GM12878 (cell line): ENCODE data around the gene CLSTN2. TPM values are rescaled to one million over a fixed set of nuclear protein-coding genes. Genes with fewer than 3 reads are reported as not detected.

Experiments used
- ATAC-seq: fragments of 200-7000 bp; cut with Tn5 transposase; 3 replicates; pipeline ENCODE4 v1.9.1; 2020; ENCODE audit warnings: mild to moderate bottlenecking, moderate library complexity
- BruUV-seq: library from RNA; stranded (reverse); fragments of 400-500 nt; replicated peaks from 2 replicates; lab custom pipeline; 2021; lab: Mats Ljungman, UMichigan
- CTCF ChIA-PET: fragments of 300-600 bp; sonication (Branson Sonifier 250); formaldehyde crosslinking; extraction: SDS; loops from one replicate; lab custom pipeline; 2021; ENCODE audit warnings: inconsistent platforms; lab: Yijun Ruan, JAX
- POLR2A ChIA-PET: fragments of 350-600 bp; formaldehyde crosslinking; extraction: SDS; loops from one replicate; lab custom pipeline; 2021; ENCODE audit warnings: inconsistent platforms; lab: Charles Lee
- RAD21 ChIA-PET: fragments of 300-600 bp; sonication (Branson Sonifier 250); formaldehyde crosslinking; loops from one replicate; lab custom pipeline; 2023; ENCODE audit warnings: antibody characterized with exemption; ENCODE audit not compliant: unreplicated experiment; lab: Charles Lee
- SMC1A ChIA-PET: fragments of 300-600 bp; sonication (Branson Sonifier 250); formaldehyde crosslinking; loops from one replicate; lab custom pipeline; 2023; ENCODE audit not compliant: unreplicated experiment, uncharacterized antibody; lab: Charles Lee
- DNase-seq: peaks from one replicate; pipeline ENCODE4 v3.0.0-alpha.2; 2011; ENCODE audit warnings: low read depth, low spot score
- FAIRE-seq: peaks from 3 replicates; lab custom pipeline; 2011; peaks lifted over from hg19 to GRCh38; lab: Jason Lieb, UNC
- H2AFZ ChIP-seq: 2 replicates; pipeline ENCODE4 v1.6.0; 2011; ENCODE audit warnings: low read depth, low read length, control low read depth; ENCODE audit not compliant: control insufficient read depth
- H3K27ac ChIP-seq: 2 replicates; pipeline ENCODE4 v1.5.1; 2011; ENCODE audit warnings: control low read depth; ENCODE audit not compliant: control insufficient read depth, insufficient read depth
- H3K27me3 ChIP-seq, 2 experiments: replicated peaks in 1 of 2; 2 replicates each; pipeline versions ENCODE4 v1.6.0 to v1.6.1; 2011; ENCODE audit warnings: low read length in 1 of 2; ENCODE audit not compliant: control insufficient read depth in 2 of 2, insufficient read depth in 2 of 2
- H3K36me3 ChIP-seq, 2 experiments: 2 replicates each; pipeline ENCODE4 v1.5.1; 2011; ENCODE audit warnings: low read length in 1 of 2; ENCODE audit not compliant: control insufficient read depth in 2 of 2, insufficient read depth in 2 of 2
- H3K4me1 ChIP-seq: 2 replicates; pipeline ENCODE4 v1.6.1; 2011; ENCODE audit warnings: mild to moderate bottlenecking, low read length, moderate library complexity, mixed read lengths; ENCODE audit not compliant: control insufficient read depth, insufficient read depth
- H3K4me2 ChIP-seq: 2 replicates; pipeline ENCODE4 v1.6.0; 2011; ENCODE audit warnings: control low read depth; ENCODE audit not compliant: control insufficient read depth, insufficient read depth
- H3K4me3 ChIP-seq: fragments of 200-600 bp; sonication (generic); 2 replicates; pipeline ENCODE4 v1.5.1; 2016
- H3K79me2 ChIP-seq: 2 replicates; pipeline ENCODE4 v1.6.0; 2011; ENCODE audit warnings: low read length; ENCODE audit not compliant: control insufficient read depth, insufficient read depth
- H3K9ac ChIP-seq: 2 replicates; pipeline ENCODE4 v1.8.0; 2011; ENCODE audit warnings: low read length, control low read depth, mixed read lengths; ENCODE audit not compliant: control insufficient read depth, insufficient read depth
- H3K9me3 ChIP-seq: replicated peaks from 3 replicates; pipeline ENCODE4 v1.5.1; 2011; ENCODE audit warnings: mild to moderate bottlenecking, low read length; ENCODE audit not compliant: control insufficient read depth, insufficient read depth
- H4K20me1 ChIP-seq: 2 replicates; pipeline ENCODE4 v1.6.0; 2011; ENCODE audit not compliant: control insufficient read depth, insufficient read depth
- BMI1 ChIP-seq: fragments of 450-650 bp; IDR thresholded peaks from 2 replicates; pipeline ENCODE4 v1.6.1; 2016; ENCODE audit warnings: mild to moderate bottlenecking, moderate library complexity, borderline replicate concordance
- CHD4 ChIP-seq: fragments of 200-600 bp; sonication (generic); IDR thresholded peaks from 2 replicates; pipeline ENCODE4 v1.6.1; 2016; ENCODE audit warnings: mild to moderate bottlenecking
- CREB1 ChIP-seq: IDR thresholded peaks from 2 replicates; pipeline ENCODE4 v1.6.1; 2012; ENCODE audit warnings: low read depth, mild to moderate bottlenecking, inconsistent platforms
- E4F1 ChIP-seq: fragments of 450-650 bp; IDR thresholded peaks from 2 replicates; pipeline ENCODE4 v1.6.1; 2018; ENCODE audit warnings: borderline replicate concordance, mild to moderate bottlenecking; ENCODE audit not compliant: partially characterized antibody
- HDAC2 ChIP-seq: fragments of 200-600 bp; sonication (generic); IDR thresholded peaks from 2 replicates; pipeline ENCODE4 v1.6.1; 2017
- HDAC6 ChIP-seq: fragments of 200-600 bp; sonication (generic); IDR thresholded peaks from one replicate; pipeline ENCODE4 v1.8.0; 2017; ENCODE audit warnings: antibody characterized with exemption; ENCODE audit not compliant: unreplicated experiment
- HDGF ChIP-seq: fragments of 450-650 bp; IDR thresholded peaks from 2 replicates; pipeline ENCODE4 v1.6.1; 2016; ENCODE audit warnings: antibody characterized with exemption
- MTA3 ChIP-seq: IDR thresholded peaks from 2 replicates; pipeline ENCODE4 v1.6.1; 2012; ENCODE audit warnings: low read length, inconsistent platforms, borderline replicate concordance
- PML ChIP-seq: IDR thresholded peaks from 2 replicates; pipeline ENCODE4 v1.6.1; 2012; ENCODE audit warnings: low read length, inconsistent platforms
- SUPT20H ChIP-seq: IDR thresholded peaks from 2 replicates; pipeline ENCODE4 v1.6.1; 2011; ENCODE audit warnings: low read depth, mild to moderate bottlenecking, low read length, moderate library complexity, borderline replicate concordance; ENCODE audit not compliant: control insufficient read depth
- TCF12 ChIP-seq: IDR thresholded peaks from 2 replicates; pipeline ENCODE4 v1.6.1; 2011; ENCODE audit warnings: low read depth, mild to moderate bottlenecking, low read length
- YBX1 ChIP-seq: fragments of 450-650 bp; IDR thresholded peaks from 2 replicates; pipeline ENCODE4 v1.6.1; 2016; ENCODE audit warnings: antibody characterized with exemption
- WGBS: methylation state at CpG from one replicate; pipeline ENCODE4 v1.1.6; 2016; ENCODE audit warnings: low lambda C conversion rate; ENCODE audit not compliant: insufficient replicate concordance, insufficient coverage; ENCODE audit errors: missing lambda C conversion rate; 5-methylcytosine and 5-hydroxymethylcytosine counted together
- in situ Hi-C: fragments of 300-500 bp; cut with MboI; formaldehyde crosslinking; loops from 9 replicates; pipeline ENCODE4 v1.14.3; 2018; ENCODE audit warnings: mixed read lengths
- intact Hi-C: fragments of 100-400 bp; cut with micrococcal nuclease; formaldehyde crosslinking; loops from one replicate; pipeline ENCODE4 v1.14.2; 2022; ENCODE audit not compliant: unreplicated experiment
- polyA plus RNA-seq, 11 experiments: library from polyadenylated mRNA; depleted of rRNA in 4 of 11; unstranded in 6 of 11; stranded (reverse) in 5 of 11; fragments of >200 nt; fragmentation: Nextera tagmentation in 4 of 11; fragmentation: Illumina TruSeq in 1 of 11; extraction: Ambion mirVana in 4 of 11; extraction: Trizol in 1 of 11; gene quantifications; 1 replicate in 1 of 11; 2 replicates in 10 of 11; pipeline versions ENCODE4 v1.2.1 to v1.2.3, GENCODE V29; 2011 to 2016; ENCODE audit warnings: inconsistent platforms in 2 of 11, missing spikeins in 2 of 11, low read depth in 1 of 11
- total RNA-seq, 4 experiments: library from RNA; depleted of rRNA in 3 of 4; stranded (reverse); fragments of >200 nt in 3 of 4; fragmentation: Illumina TruSeq in 1 of 4; extraction: Trizol in 1 of 4; gene quantifications; 2 replicates each; pipeline versions ENCODE4 v1.2.1 to v1.2.3, GENCODE V29; 2013 to 2021

CLSTN2 gene
- total and polyA plus RNA-seq, 10 of the 15 experiments (the other 5 are each of a cell fraction or from before 2014, with no cell fraction given), result under 0.01 to 0.10 (median under 0.01) TPM; not detected in 5

GRCh38 chr3:139975594-139976365 is 40.8 kb downstream of the CLSTN2 start:
- no peak for ATAC-seq
- WGBS, result 7% methylated on average over 5 of the region's 5 CpGs
- Histone ChIP-seq H3K79me2 (no peaks in the 10 kb centered on the region), H3K4me2 (no peak overlapping the region), H3K9ac (no peak overlapping the region), H3K27ac (no peak overlapping the region), H3K36me3 (no peaks in the 10 kb centered on the region), H3K9me3 (no peaks in the 10 kb centered on the region), H4K20me1 (no peaks in the 10 kb centered on the region), H2AFZ (no peak overlapping the region), H3K4me3 (no peak overlapping the region), H3K27me3 (no peaks in the 10 kb centered on the region; a peak in 3 of 4 replicates), H3K4me1 (no peaks in the 10 kb centered on the region)
- DNase-seq, result no peak
- intact Hi-C loops (no loop called here), in situ Hi-C loops (no loop called here)
- FAIRE-seq, result no peak
- ChIA-PET CTCF (no interaction called here), SMC1A (no interaction called here), RAD21 (no interaction called here), POLR2A (no interaction called here)
- TF ChIP-seq PML, result no peak
- TF ChIP-seq CHD4, result no peak
- no peak for TF ChIP-seq HDAC2
- no peak for TF ChIP-seq HDGF
- TF ChIP-seq HDAC6, result no peak
- no peak for TF ChIP-seq SUPT20H
- no peak for TF ChIP-seq MTA3
- no peak for TF ChIP-seq TCF12
- TF ChIP-seq CREB1, result no peak
- no peak for TF ChIP-seq E4F1
- TF ChIP-seq BMI1, result no peak
- TF ChIP-seq YBX1, result no peak
- BruUV-seq, result no TSS peak
